Activated naive CD4-positive, alpha-beta T cell treated with anti-CD3 and anti-CD28 coated beads for 36 hours (primary cell): ENCODE data around the gene MARK4. TPM values are rescaled to one million over a fixed set of nuclear protein-coding genes. Genes with fewer than 3 reads are reported as not detected.
"Not testable (repeated sequence)": the region's sequence is repeated elsewhere in the genome, so short reads cannot be mapped to it uniquely, and the experiment has no call there.

Experiments used
- CTCF ChIA-PET: fragments of 350-600 bp; sonication (Branson Sonifier 250); formaldehyde crosslinking; loops from one replicate; lab custom pipeline; 2021; ENCODE audit warnings: antibody characterized with exemption; lab: Charles Lee
- DNase-seq: peaks from one replicate; pipeline ENCODE4 v3.0.0-alpha.2; 2020
- H3K27ac Mint-ChIP-seq: one replicate; pipeline ENCODE4 v1.8.0; 2021; ENCODE audit warnings: mild to moderate bottlenecking, mixed read lengths
- H3K27me3 Mint-ChIP-seq: one replicate; pipeline ENCODE4 v1.8.0; 2021; ENCODE audit warnings: low read depth, mixed read lengths
- H3K36me3 Mint-ChIP-seq: one replicate; pipeline ENCODE4 v1.8.0; 2021; ENCODE audit warnings: low read depth, mixed read lengths
- H3K4me1 Mint-ChIP-seq: one replicate; pipeline ENCODE4 v1.8.0; 2021; ENCODE audit warnings: low read depth, mixed read lengths
- H3K4me3 Mint-ChIP-seq: one replicate; pipeline ENCODE4 v1.8.0; 2021; ENCODE audit warnings: mild to moderate bottlenecking, moderate library complexity, mixed read lengths
- H3K9me3 Mint-ChIP-seq: one replicate; pipeline ENCODE4 v1.8.0; 2021; ENCODE audit warnings: mixed read lengths
- intact Hi-C: fragments of 100-400 bp; cut with micrococcal nuclease; formaldehyde crosslinking; loops from one replicate; pipeline ENCODE4 v1.15.1; 2023
- total RNA-seq, 2 experiments: library from RNA; stranded (reverse); gene quantifications; one replicate each; pipeline ENCODE4 v1.2.3, GENCODE V29; 2021

The MARK4 gene
- total RNA-seq, 2 experiments from 2014 or later: 13.0 to 15.7 TPM

GRCh38 chr19:45303269-45304060, 52.4 kb downstream of the MARK4 start:
- no peak overlapping the region for H3K27ac Mint-ChIP-seq
- no peak for DNase-seq
- peaks cover 2% of the 10 kb centered on the region for H3K36me3 Mint-ChIP-seq
- no peaks in the 10 kb centered on the region for H3K27me3 Mint-ChIP-seq
- intact Hi-C loops: no loop called here
- no peaks in the 10 kb centered on the region for H3K4me1 Mint-ChIP-seq
- peaks cover 4% of the 10 kb centered on the region for H3K9me3 Mint-ChIP-seq
- CTCF ChIA-PET: no interaction called here
- no peak overlapping the region for H3K4me3 Mint-ChIP-seq

GRCh38 chr19:45304141-45304926, 53.3 kb downstream of the MARK4 start:
- CTCF ChIA-PET: no interaction called here
- Mint-ChIP-seq H3K9me3 (peaks cover 4% of the 10 kb centered on the region), H3K4me3 (no peak overlapping the region), H3K27ac (no peak overlapping the region), H3K27me3 (no peaks in the 10 kb centered on the region), H3K4me1 (no peaks in the 10 kb centered on the region), H3K36me3 (peaks cover 2% of the 10 kb centered on the region)
- intact Hi-C loops: no loop called here
- DNase-seq: no peak

GRCh38 chr19:45305007-45305406, 53.9 kb downstream of the MARK4 start:
- Mint-ChIP-seq H3K4me3 (no peak overlapping the region), H3K36me3 (peaks cover 2% of the 10 kb centered on the region), H3K27ac (no peak overlapping the region), H3K4me1 (no peaks in the 10 kb centered on the region), H3K9me3 (peaks cover 4% of the 10 kb centered on the region), H3K27me3 (no peaks in the 10 kb centered on the region)
- CTCF ChIA-PET: interaction anchor here (1.0 kb wide), 1 partner anchor 118 kb away, joined by 3 read pairs; no protein-coding TSS in a partner anchor
- DNase-seq: no peak
- intact Hi-C loops: no loop called here

DNA sequence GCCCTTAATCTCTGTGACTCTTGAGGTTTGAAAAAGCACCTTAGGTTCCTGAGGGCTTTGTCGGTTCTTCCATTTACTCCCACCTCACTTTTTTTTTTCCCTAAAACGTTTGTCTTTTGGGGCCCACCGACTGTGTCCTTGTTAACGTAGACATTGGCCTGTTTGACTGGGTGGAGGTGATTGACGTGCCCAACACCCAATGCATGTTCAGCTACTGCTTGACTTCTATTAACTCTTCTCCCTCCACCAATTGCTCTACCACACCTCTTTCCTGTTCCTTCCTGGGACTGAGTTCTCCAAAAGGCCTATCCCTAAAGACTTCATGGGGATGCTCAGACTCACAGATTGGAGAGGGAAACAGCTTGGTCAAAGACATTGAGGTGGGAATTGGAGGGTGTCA, 54.4 kb downstream of the MARK4 start:
- Mint-ChIP-seq H3K4me1 (no peaks in the 10 kb centered on the region), H3K27me3 (no peaks in the 10 kb centered on the region), H3K27ac (no peak overlapping the region), H3K4me3 (no peak overlapping the region), H3K36me3 (no peaks in the 10 kb centered on the region), H3K9me3 (peaks cover 4% of the 10 kb centered on the region)
- intact Hi-C loops: no loop called here
- CTCF ChIA-PET: interaction anchor here (0.6 to 1.0 kb wide), 2 partner anchors 118 to 1197 kb away, joined by 3 read pairs; no protein-coding TSS in a partner anchor
- no peak for DNase-seq

DNA sequence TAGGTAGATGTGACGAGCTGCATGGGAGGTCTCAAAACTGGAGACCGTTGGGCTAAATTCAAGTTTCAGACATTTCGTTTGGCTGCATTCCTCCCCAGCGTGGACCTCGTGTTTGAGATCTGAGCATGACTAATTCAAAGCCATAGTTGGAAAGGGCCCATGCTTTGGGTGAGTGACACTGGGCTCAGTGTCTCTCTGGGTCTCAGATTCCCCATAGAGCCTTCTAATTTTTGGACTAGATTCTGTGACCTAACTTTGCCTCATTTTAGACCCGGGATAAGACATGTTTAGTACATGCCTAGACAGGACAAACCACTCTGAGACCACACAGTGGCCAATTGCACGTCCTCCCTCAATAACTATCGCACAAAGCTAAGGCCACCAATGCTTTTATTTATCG, 55.0 kb downstream of the MARK4 start:
- CTCF ChIA-PET: interaction anchor here (0.6 to 1.0 kb wide), 2 partner anchors 119 to 1197 kb away, joined by 3 read pairs; no protein-coding TSS in a partner anchor
- DNase-seq: no peak
- Mint-ChIP-seq H3K4me1 (no peaks in the 10 kb centered on the region), H3K27me3 (no peaks in the 10 kb centered on the region), H3K36me3 (no peaks in the 10 kb centered on the region), H3K27ac (no peak overlapping the region), H3K4me3 (no peak overlapping the region), H3K9me3 (peaks cover 4% of the 10 kb centered on the region)
- intact Hi-C loops: no loop called here

GRCh38 chr19:45306518-45307027, 55.5 kb downstream of the MARK4 start:
- no peak for DNase-seq
- CTCF ChIA-PET: interaction anchor here (0.6 kb wide), 1 partner anchor 1775 kb away, joined by 5 read pairs; no protein-coding TSS in a partner anchor
- Mint-ChIP-seq H3K9me3 (peaks cover 4% of the 10 kb centered on the region), H3K27me3 (peaks cover 3% of the 10 kb centered on the region), H3K36me3 (no peaks in the 10 kb centered on the region), H3K4me1 (no peaks in the 10 kb centered on the region), H3K27ac (no peak overlapping the region), H3K4me3 (no peak overlapping the region)
- intact Hi-C loops: no loop called here

DNA sequence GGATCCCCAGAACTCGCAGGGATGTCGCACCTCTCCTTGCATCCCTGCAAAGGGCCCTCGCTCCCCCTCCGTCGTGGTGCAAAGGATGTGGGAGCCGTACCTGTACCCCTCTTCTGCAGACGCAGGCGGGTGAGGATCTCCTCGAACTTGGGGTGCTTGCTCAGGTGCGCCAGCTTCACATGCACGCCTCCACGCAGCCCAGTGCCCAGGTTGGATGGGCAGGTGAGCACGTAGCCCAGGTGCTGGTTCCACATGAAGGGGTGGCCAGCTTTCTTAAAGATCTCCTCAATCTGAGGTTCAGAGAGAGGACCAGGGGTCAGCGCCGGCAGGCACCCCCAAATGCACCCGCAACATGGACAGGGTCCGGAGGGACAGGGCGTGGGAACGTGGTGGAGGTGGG, 56.3 kb downstream of the MARK4 start:
- Mint-ChIP-seq H3K27ac (no peak overlapping the region), H3K4me3 (no peak overlapping the region), H3K4me1 (no peaks in the 10 kb centered on the region), H3K27me3 (peaks cover 5% of the 10 kb centered on the region), H3K36me3 (no peaks in the 10 kb centered on the region), H3K9me3 (peaks cover 4% of the 10 kb centered on the region)
- intact Hi-C loops: no loop called here
- CTCF ChIA-PET: interaction anchor here (0.6 kb wide), 1 partner anchor 1776 kb away, joined by 5 read pairs; no protein-coding TSS in a partner anchor
- no peak for DNase-seq

- H3K36me3 Mint-ChIP-seq, intact Hi-C loops, H3K27ac Mint-ChIP-seq, H3K4me3 Mint-ChIP-seq, H3K9me3 Mint-ChIP-seq, CTCF ChIA-PET, DNase-seq, H3K27me3 Mint-ChIP-seq, H3K4me1 Mint-ChIP-seq: not testable (repeated sequence)
Observed at GRCh38 chr19:45309322-45309721, 58.3 kb downstream of the MARK4 start.

DNA sequence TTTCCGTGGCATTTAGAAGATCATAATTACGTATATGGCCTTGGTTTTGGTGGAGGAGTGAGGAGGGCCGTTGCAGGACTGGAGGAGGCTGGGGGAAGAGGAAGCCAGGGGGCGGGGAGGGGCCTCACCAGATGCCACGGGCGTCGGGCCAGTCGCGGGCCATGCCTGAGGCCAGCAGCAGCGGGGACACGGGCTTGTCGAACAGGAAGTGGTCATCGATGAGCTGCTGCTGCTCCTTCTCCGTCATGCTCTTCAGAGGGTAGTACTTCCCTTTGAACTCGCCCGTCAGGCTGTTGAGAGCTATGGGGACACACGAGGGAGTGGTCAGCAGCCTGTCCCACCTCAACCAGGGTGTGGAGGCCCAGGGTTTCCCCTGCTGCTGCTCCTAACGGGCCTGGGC, 60.5 kb downstream of the MARK4 start:
- DNase-seq: no peak
- Mint-ChIP-seq H3K36me3 (no peaks in the 10 kb centered on the region), H3K9me3 (no peaks in the 10 kb centered on the region), H3K4me1 (no peaks in the 10 kb centered on the region), H3K27ac (no peak overlapping the region), H3K4me3 (no peak overlapping the region), H3K27me3 (peaks cover 10% of the 10 kb centered on the region)
- intact Hi-C loops: no loop called here
- CTCF ChIA-PET: no interaction called here

- H3K9me3 Mint-ChIP-seq, H3K4me3 Mint-ChIP-seq, CTCF ChIA-PET, H3K4me1 Mint-ChIP-seq, intact Hi-C loops, H3K36me3 Mint-ChIP-seq, DNase-seq, H3K27ac Mint-ChIP-seq: not testable (repeated sequence)
- H3K27me3 Mint-ChIP-seq: peaks cover 15% of the 10 kb centered on the region
Observed at GRCh38 chr19:45312285-45312684, 61.2 kb downstream of the MARK4 start.

GRCh38 chr19:45314708-45315245, 63.7 kb downstream of the MARK4 start:
- DNase-seq: no peak
- no peak overlapping the region for H3K27ac Mint-ChIP-seq
- no peaks in the 10 kb centered on the region for H3K4me1 Mint-ChIP-seq
- no peaks in the 10 kb centered on the region for H3K36me3 Mint-ChIP-seq
- CTCF ChIA-PET: no interaction called here
- H3K9me3 Mint-ChIP-seq: no peaks in the 10 kb centered on the region
- peaks cover 24% of the 10 kb centered on the region for H3K27me3 Mint-ChIP-seq
- intact Hi-C loops: no loop called here
- H3K4me3 Mint-ChIP-seq: no peak overlapping the region

DNA sequence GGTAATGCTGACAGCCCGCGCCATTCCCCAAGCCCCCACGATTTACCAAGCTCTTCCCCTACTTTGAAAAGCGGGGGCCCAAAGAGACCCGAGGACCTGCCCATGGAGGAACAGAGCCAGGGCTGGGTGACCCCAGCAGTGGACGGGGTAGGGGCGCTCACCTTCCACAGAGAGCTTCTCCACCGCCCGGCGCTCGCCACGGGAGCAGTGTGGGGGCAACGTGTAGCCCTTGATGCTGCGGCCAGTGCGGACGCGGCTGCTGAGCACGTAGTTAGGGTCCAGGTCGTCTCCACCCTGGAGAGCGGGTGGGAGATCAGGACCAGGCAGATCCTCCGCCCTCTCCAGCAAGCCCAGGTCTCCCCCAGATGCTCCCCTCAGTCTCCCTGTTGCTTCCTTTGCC, 64.2 kb downstream of the MARK4 start:
- intact Hi-C loops: no loop called here
- Mint-ChIP-seq H3K9me3 (no peaks in the 10 kb centered on the region), H3K4me1 (no peaks in the 10 kb centered on the region), H3K27ac (no peak overlapping the region), H3K27me3 (peaks cover 24% of the 10 kb centered on the region), H3K36me3 (no peaks in the 10 kb centered on the region), H3K4me3 (no peak overlapping the region)
- DNase-seq: no peak
- CTCF ChIA-PET: no interaction called here
